CD4-positive, alpha-beta T cell (primary cell): ENCODE measurements around the gene KLRF1. TPM values are rescaled to one million over a fixed set of nuclear protein-coding genes. Genes with fewer than 3 reads are reported as not detected.
A peak's percentile ranks its signal among the peaks of the same experiment; 100 is the strongest.

Experiments
- ATAC-seq: fragments of 200-7000 bp; cut with Tn5 transposase; one replicate; pipeline ENCODE4 v1.10.0; 2022; ENCODE audit warnings: mild to moderate bottlenecking; ENCODE audit not compliant: poor library complexity
- CTCF ChIA-PET: fragments of 350-600 bp; sonication (Branson Sonifier 250); formaldehyde crosslinking; loops from one replicate; lab custom pipeline; 2021; ENCODE audit warnings: antibody characterized with exemption, inconsistent platforms; lab: Charles Lee
- POLR2A ChIA-PET: fragments of 350-600 bp; sonication (Branson Sonifier 250); formaldehyde crosslinking; loops from one replicate; lab custom pipeline; 2021; ENCODE audit warnings: antibody characterized with exemption, inconsistent platforms; lab: Charles Lee
- DNase-seq, 14 experiments: peaks; one replicate each; pipeline ENCODE4 v3.0.0-alpha.2; 2013 to 2020; ENCODE audit warnings: mixed read lengths in 2 of 14
- H3K27ac ChIP-seq, 2 donors: one replicate each; pipeline versions ENCODE4 v1.5.1 to v1.7.0; 2013; ENCODE audit warnings: low read length in 2 of 2, low read depth in 1 of 2, mild to moderate bottlenecking in 1 of 2
- H3K27me3 ChIP-seq, 2 experiments: 1 replicate in 1 of 2; 2 replicates in 1 of 2; pipeline versions ENCODE4 v1.6.1 to v1.7.0; 2013; ENCODE audit warnings: low read length in 2 of 2, control low read depth in 1 of 2, mild to moderate bottlenecking in 1 of 2, moderate library complexity in 1 of 2; ENCODE audit not compliant: insufficient read depth in 2 of 2, control insufficient read depth in 1 of 2
- H3K36me3 ChIP-seq: one replicate; pipeline ENCODE4 v1.6.1; 2013; ENCODE audit warnings: low read length, control low read depth; ENCODE audit not compliant: insufficient read depth
- H3K4me1 ChIP-seq: one replicate; pipeline ENCODE4 v1.6.1; 2013; ENCODE audit warnings: low read length, control low read depth; ENCODE audit not compliant: insufficient read depth
- H3K4me3 ChIP-seq: one replicate; pipeline ENCODE4 v1.5.1; 2013; ENCODE audit warnings: mild to moderate bottlenecking, low read length, moderate library complexity
- H3K9me3 ChIP-seq, 2 experiments: 1 replicate in 1 of 2; 2 replicates in 1 of 2; pipeline versions ENCODE4 v1.6.1 to v1.7.0; 2013; ENCODE audit warnings: low read length in 2 of 2, mild to moderate bottlenecking in 2 of 2, control low read depth in 1 of 2, moderate library complexity in 1 of 2; ENCODE audit not compliant: control insufficient read depth in 1 of 2, insufficient read depth in 1 of 2
- H3K27ac Mint-ChIP-seq: one replicate; pipeline ENCODE4 v1.8.0; 2020; ENCODE audit warnings: mixed read lengths
- H3K27me3 Mint-ChIP-seq: one replicate; pipeline ENCODE4 v1.8.0; 2021; ENCODE audit warnings: mixed read lengths
- H3K36me3 Mint-ChIP-seq: one replicate; pipeline ENCODE4 v1.8.0; 2021; ENCODE audit warnings: low read depth, mixed read lengths
- H3K4me1 Mint-ChIP-seq: one replicate; pipeline ENCODE4 v1.8.0; 2021; ENCODE audit warnings: low read depth, mixed read lengths
- H3K4me3 Mint-ChIP-seq: one replicate; pipeline ENCODE4 v1.8.0; 2020; ENCODE audit warnings: mild to moderate bottlenecking, mixed read lengths
- H3K9me3 Mint-ChIP-seq: one replicate; pipeline ENCODE4 v1.8.0; 2020; ENCODE audit warnings: mixed read lengths
- intact Hi-C, 2 experiments: fragments of 100-400 bp; cut with DNase I in 1 of 2; cut with micrococcal nuclease in 1 of 2; formaldehyde crosslinking; loops; one replicate each; pipeline versions ENCODE4 v1.15.1 to v1.9.0; 2023 to 2025; cut with DNase I, micrococcal nuclease
- total RNA-seq, 174 experiments: library from RNA in 2 of 174; stranded (reverse) in 2 of 174; gene quantifications; one replicate each; pipeline ENCODE4 v1.2.3 and lab custom pipeline; 2021 to 2026
- TF ChIP-seq, protein P1 (sequence below): fragments of 200-600 bp; IDR thresholded peaks from one replicate; pipeline ENCODE4 v1.8.0; 2022; ENCODE audit warnings: antibody characterized with exemption, mild to moderate bottlenecking

The KLRF1 gene
- total RNA-seq, 2 experiments from 2014 or later: 0.44 TPM; not detected in 1

GRCh38 chr12:9864913-9865675 lies 37.8 kb downstream of the KLRF1 start:
- peaks cover 45% of the 10 kb centered on the region for H3K4me1 Mint-ChIP-seq
- no peaks in the 10 kb centered on the region for H3K27me3 Mint-ChIP-seq
- ATAC-seq: peak; percentile 21

DNA sequence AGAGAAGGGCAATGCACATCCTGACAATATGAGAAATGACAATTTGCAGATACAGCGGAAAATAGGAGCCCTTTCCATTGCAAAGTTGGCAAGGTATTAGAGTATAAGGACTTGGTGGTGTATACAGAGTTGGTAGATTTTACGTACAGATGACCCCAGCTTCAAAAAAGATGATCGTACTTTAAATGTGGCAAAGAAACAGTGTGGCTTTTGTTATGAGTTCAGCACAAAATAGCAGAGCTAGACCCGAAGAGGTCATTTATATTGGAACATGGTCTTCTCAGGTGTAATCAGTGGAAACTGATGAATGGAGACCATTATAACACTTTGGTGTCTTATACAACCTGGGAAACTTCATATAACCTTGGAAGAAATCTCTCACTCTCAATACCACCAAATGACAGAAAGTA lies 39.6 kb downstream of the KLRF1 start:
- peaks cover 14% of the 10 kb centered on the region for H3K4me1 ChIP-seq
- Mint-ChIP-seq H3K27me3 (no peaks in the 10 kb centered on the region), H3K4me1 (peaks cover 48% of the 10 kb centered on the region), H3K36me3 (peaks cover 73% of the 10 kb centered on the region), H3K4me3 (peak overlapping the region; percentile 88), H3K9me3 (peaks cover 8% of the 10 kb centered on the region), H3K27ac (peak overlapping the region; percentile 98)
- TF ChIP-seq, protein P1, sequence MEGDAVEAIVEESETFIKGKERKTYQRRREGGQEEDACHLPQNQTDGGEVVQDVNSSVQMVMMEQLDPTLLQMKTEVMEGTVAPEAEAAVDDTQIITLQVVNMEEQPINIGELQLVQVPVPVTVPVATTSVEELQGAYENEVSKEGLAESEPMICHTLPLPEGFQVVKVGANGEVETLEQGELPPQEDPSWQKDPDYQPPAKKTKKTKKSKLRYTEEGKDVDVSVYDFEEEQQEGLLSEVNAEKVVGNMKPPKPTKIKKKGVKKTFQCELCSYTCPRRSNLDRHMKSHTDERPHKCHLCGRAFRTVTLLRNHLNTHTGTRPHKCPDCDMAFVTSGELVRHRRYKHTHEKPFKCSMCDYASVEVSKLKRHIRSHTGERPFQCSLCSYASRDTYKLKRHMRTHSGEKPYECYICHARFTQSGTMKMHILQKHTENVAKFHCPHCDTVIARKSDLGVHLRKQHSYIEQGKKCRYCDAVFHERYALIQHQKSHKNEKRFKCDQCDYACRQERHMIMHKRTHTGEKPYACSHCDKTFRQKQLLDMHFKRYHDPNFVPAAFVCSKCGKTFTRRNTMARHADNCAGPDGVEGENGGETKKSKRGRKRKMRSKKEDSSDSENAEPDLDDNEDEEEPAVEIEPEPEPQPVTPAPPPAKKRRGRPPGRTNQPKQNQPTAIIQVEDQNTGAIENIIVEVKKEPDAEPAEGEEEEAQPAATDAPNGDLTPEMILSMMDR: no peak
- CTCF ChIA-PET: interaction anchor here (0.7 to 1.5 kb wide), 5 partner anchors 12 to 287 kb away, joined by 3 to 5 read pairs (median 4); no protein-coding TSS in a partner anchor
- intact Hi-C loops: loop anchor here (5.0 to 10.0 kb wide), 6 partner anchors 52 to 348 kb away; partner anchors contain the start of gene GABARAPL1 (in 1 of the 2)
- peak in 2 of 14 experiments; percentile 18 to 37 for DNase-seq
- peak overlapping the region; percentile 50 to 52 for H3K27ac ChIP-seq
- H3K9me3 ChIP-seq: peaks cover 0 to 11% of the 10 kb centered on the region in 2 experiments
- H3K36me3 ChIP-seq: peaks cover 5% of the 10 kb centered on the region
- no peak for ATAC-seq
- POLR2A ChIA-PET: interaction anchor here (0.9 to 9.6 kb wide), 12 partner anchors 12 to 218 kb away, joined by 3 to 145 read pairs (median 8); partner anchors contain the start of gene CD69
- peak overlapping the region; percentile 76 for H3K4me3 ChIP-seq
- no peaks in the 10 kb centered on the region for H3K27me3 ChIP-seq

More at GRCh38 chr12:9864913-9865675, 37.8 kb downstream of the KLRF1 start:
- TF ChIP-seq, protein P1: no peak
- Histone ChIP-seq H3K9me3 (peaks cover 0 to 11% of the 10 kb centered on the region in 2 experiments), H3K4me1 (peaks cover 11% of the 10 kb centered on the region), H3K4me3 (peak overlapping the region; percentile 76), H3K27me3 (no peaks in the 10 kb centered on the region), H3K27ac (peak overlapping the region; percentile 34 to 50), H3K36me3 (peaks cover 5% of the 10 kb centered on the region)
- Mint-ChIP-seq H3K27ac (peak overlapping the region; percentile 98), H3K4me3 (peak overlapping the region; percentile 88), H3K36me3 (peaks cover 81% of the 10 kb centered on the region), H3K9me3 (peaks cover 8% of the 10 kb centered on the region)
- intact Hi-C loops: loop anchor here (1.0 to 10.0 kb wide), 7 partner anchors 50 to 350 kb away; partner anchors contain the start of gene GABARAPL1 (in 1 of the 2)
- CTCF ChIA-PET: no interaction called here
- POLR2A ChIA-PET: interaction anchor here (1.2 to 9.6 kb wide), 5 partner anchors 9 to 216 kb away, joined by 3 to 145 read pairs (median 7); partner anchors contain the start of gene CD69
- DNase-seq: peak in 3 of 14 experiments; percentile 27 to 75 (median 42)

- Mint-ChIP-seq H3K4me1 (peaks cover 49% of the 10 kb centered on the region), H3K9me3 (peaks cover 8% of the 10 kb centered on the region), H3K4me3 (peak overlapping the region; percentile 88), H3K36me3 (peaks cover 66% of the 10 kb centered on the region), H3K27ac (peak overlapping the region; percentile 98), H3K27me3 (no peaks in the 10 kb centered on the region)
- Histone ChIP-seq H3K27me3 (no peaks in the 10 kb centered on the region), H3K36me3 (peaks cover 5% of the 10 kb centered on the region), H3K4me1 (peaks cover 13% of the 10 kb centered on the region), H3K9me3 (peaks cover 0 to 11% of the 10 kb centered on the region in 2 experiments), H3K4me3 (peak overlapping the region; percentile 76), H3K27ac (peak overlapping the region; percentile 50 to 52)
- intact Hi-C loops: loop anchor here (5.0 to 10.0 kb wide), 6 partner anchors 53 to 347 kb away; partner anchors contain the start of gene GABARAPL1 (in 1 of the 2)
- DNase-seq (peak in 1 of 14 experiments; percentile 39), ATAC-seq (no peak)
- ChIA-PET CTCF (interaction anchor here (0.7 to 1.5 kb wide), 3 partner anchors 53 to 286 kb away, joined by 3 to 5 read pairs (median 4); no protein-coding TSS in a partner anchor), POLR2A (interaction anchor here (1.3 to 9.6 kb wide), 10 partner anchors 12 to 218 kb away, joined by 3 to 145 read pairs (median 13); partner anchors contain the start of gene CD69)
- TF ChIP-seq, protein P1: no peak
Measured at GRCh38 chr12:9867531-9867930, 40.2 kb downstream of the KLRF1 start.
